ENCODE data around the gene COL13A1. TPM values are rescaled to one million over a fixed set of nuclear protein-coding genes. Genes with fewer than 3 reads are reported as not detected.
A peak's percentile ranks its signal among the peaks of the same experiment; 100 is the strongest.

The COL13A1 gene
- total RNA-seq, 1 donor from 2014 or later = 9.5 TPM

- no peaks in the 10 kb centered on the region for H3K9me3 Mint-ChIP-seq
- TF ChIP-seq CTCF (conservative IDR thresholded peaks at IDR 0.05) = no peak
- no peaks in the 10 kb centered on the region for H3K27me3 Mint-ChIP-seq (ENCODE audit: low read depth)
- peaks cover 21% of the 10 kb centered on the region for H3K4me1 Mint-ChIP-seq
- H3K4me3 Mint-ChIP-seq = no peak overlapping the region
- H3K36me3 Mint-ChIP-seq (ENCODE audit: low read depth) = no peaks in the 10 kb centered on the region
- H3K27ac Mint-ChIP-seq (ENCODE audit: unreplicated experiment) = no peak overlapping the region
- no peak for DNase-seq (ENCODE audit: low read depth, low spot score)
Measured at GRCh38 chr10:69780077-69780476, 21.6 kb upstream of the COL13A1 start.

DNA sequence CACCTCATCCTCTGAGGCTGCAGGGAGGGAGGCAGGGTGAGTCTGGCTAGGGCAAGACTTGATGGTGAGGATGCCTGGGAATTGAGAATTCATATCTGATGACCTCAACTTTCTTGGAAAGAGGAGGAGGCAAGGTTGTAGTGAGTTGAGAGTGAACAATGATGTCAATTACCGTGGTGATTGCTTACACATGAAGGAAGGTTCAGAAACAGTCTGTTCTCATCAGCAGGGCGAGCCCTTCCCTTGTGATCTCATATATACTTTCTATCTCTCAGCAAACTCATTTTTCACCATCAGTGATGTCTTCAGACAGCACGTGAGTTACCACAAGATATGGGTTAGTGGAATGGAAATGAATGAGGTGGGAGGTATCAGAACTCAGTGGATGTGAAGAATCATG is 20.1 kb upstream of the COL13A1 start:
- H3K36me3 Mint-ChIP-seq (ENCODE audit: low read depth) = no peaks in the 10 kb centered on the region
- H3K4me3 Mint-ChIP-seq = no peak overlapping the region
- peaks cover 4% of the 10 kb centered on the region for H3K27me3 Mint-ChIP-seq (ENCODE audit: low read depth)
- no peak for DNase-seq (ENCODE audit: low read depth, low spot score)
- H3K9me3 Mint-ChIP-seq = no peaks in the 10 kb centered on the region
- no peak for TF ChIP-seq CTCF (conservative IDR thresholded peaks at IDR 0.05)
- H3K4me1 Mint-ChIP-seq = peaks cover 6% of the 10 kb centered on the region
- no peak overlapping the region for H3K27ac Mint-ChIP-seq (ENCODE audit: unreplicated experiment)

GRCh38 chr10:69783515-69783914 is 18.2 kb upstream of the COL13A1 start:
- H3K36me3 Mint-ChIP-seq (ENCODE audit: low read depth) = no peaks in the 10 kb centered on the region
- DNase-seq (ENCODE audit: low read depth, low spot score) = no peak
- H3K4me1 Mint-ChIP-seq = peaks cover 4% of the 10 kb centered on the region
- peaks cover 4% of the 10 kb centered on the region for H3K27me3 Mint-ChIP-seq (ENCODE audit: low read depth)
- TF ChIP-seq CTCF (conservative IDR thresholded peaks at IDR 0.05) = no peak
- H3K9me3 Mint-ChIP-seq = no peaks in the 10 kb centered on the region
- no peak overlapping the region for H3K27ac Mint-ChIP-seq (ENCODE audit: unreplicated experiment)
- H3K4me3 Mint-ChIP-seq = no peak overlapping the region

DNA sequence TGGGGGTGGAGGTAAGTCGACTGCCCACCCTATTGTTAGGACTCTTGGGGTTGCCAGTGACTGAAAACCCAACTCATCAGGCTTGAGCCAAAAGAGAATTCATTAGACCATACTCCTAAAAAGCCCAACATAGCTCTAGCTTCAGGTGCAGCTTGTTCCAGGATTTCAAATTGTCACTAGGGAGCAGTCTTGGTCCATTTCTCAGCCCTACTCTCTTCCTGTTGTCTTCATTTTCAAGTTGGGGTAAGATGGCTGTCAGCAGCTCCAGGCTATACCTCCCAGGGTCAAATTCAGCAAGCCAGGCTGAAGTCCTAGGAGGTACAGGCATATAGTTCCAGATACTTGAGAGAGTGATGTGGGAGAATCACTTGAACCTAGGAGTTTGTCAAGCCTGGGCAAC is 14.9 kb upstream of the COL13A1 start:
- peaks cover under 1% of the 10 kb centered on the region for H3K9me3 Mint-ChIP-seq
- DNase-seq (ENCODE audit: low read depth, low spot score) = no peak
- peaks cover 4% of the 10 kb centered on the region for H3K27me3 Mint-ChIP-seq (ENCODE audit: low read depth)
- peak; percentile 56 for TF ChIP-seq CTCF (conservative IDR thresholded peaks at IDR 0.05)
- H3K36me3 Mint-ChIP-seq (ENCODE audit: low read depth) = no peaks in the 10 kb centered on the region
- no peak overlapping the region for H3K27ac Mint-ChIP-seq (ENCODE audit: unreplicated experiment)
- no peak overlapping the region for H3K4me3 Mint-ChIP-seq
- H3K4me1 Mint-ChIP-seq = peaks cover 4% of the 10 kb centered on the region

- TF ChIP-seq CTCF (conservative IDR thresholded peaks at IDR 0.05) = no peak
- DNase-seq (ENCODE audit: low read depth, low spot score) = no peak
- H3K9me3 Mint-ChIP-seq = peaks cover 3% of the 10 kb centered on the region
- peaks cover 4% of the 10 kb centered on the region for H3K4me1 Mint-ChIP-seq
- H3K36me3 Mint-ChIP-seq (ENCODE audit: low read depth) = no peaks in the 10 kb centered on the region
- peak overlapping the region; percentile 57 for H3K27ac Mint-ChIP-seq (ENCODE audit: unreplicated experiment)
- no peak overlapping the region for H3K4me3 Mint-ChIP-seq
- H3K27me3 Mint-ChIP-seq (ENCODE audit: low read depth) = peaks cover 4% of the 10 kb centered on the region
Measured at GRCh38 chr10:69787681-69788080, 14.0 kb upstream of the COL13A1 start.

GRCh38 chr10:69789164-69789576 is 12.5 kb upstream of the COL13A1 start:
- Mint-ChIP-seq H3K9me3 (peaks cover 3% of the 10 kb centered on the region), H3K4me1 (peaks cover 4% of the 10 kb centered on the region), H3K36me3 (ENCODE audit: low read depth) (no peaks in the 10 kb centered on the region), H3K4me3 (no peak overlapping the region), H3K27me3 (ENCODE audit: low read depth) (peaks cover 4% of the 10 kb centered on the region), H3K27ac (ENCODE audit: unreplicated experiment) (no peak overlapping the region)
- DNase-seq (ENCODE audit: low read depth, low spot score) = peak; percentile 21
- peak; percentile 69 for TF ChIP-seq CTCF (conservative IDR thresholded peaks at IDR 0.05)

All from neural crest cell (in vitro differentiated cells).